Endothelial cell of umbilical vein (primary cell): ENCODE measurements around the gene SCARF1. TPM values are rescaled to one million over a fixed set of nuclear protein-coding genes. Genes with fewer than 3 reads are reported as not detected.

ENCODE experiments used
- BruUV-seq: library from RNA; stranded (reverse); fragments of 400-500 nt; replicated peaks from 2 replicates; lab custom pipeline; 2021; lab: Mats Ljungman, UMichigan
- CTCF ChIA-PET: fragments of 300-600, 350-600 bp; sonication (Branson Sonifier 250); formaldehyde crosslinking; loops from one replicate; lab custom pipeline; 2021; ENCODE audit warnings: antibody characterized with exemption, inconsistent platforms; lab: Charles Lee
- POLR2A ChIA-PET: fragments of 300-600, 350-600 bp; sonication (Branson Sonifier 250); formaldehyde crosslinking; loops from one replicate; lab custom pipeline; 2021; ENCODE audit warnings: antibody characterized with exemption, inconsistent platforms; lab: Charles Lee
- DNase-seq: peaks from one replicate; pipeline ENCODE4 v3.0.0-alpha.2; 2011; ENCODE audit warnings: low read depth, low spot score
- FAIRE-seq: peaks from 2 replicates; lab custom pipeline; 2011; peaks lifted over from hg19 to GRCh38; lab: Jason Lieb, UNC
- H2AFZ ChIP-seq: 2 replicates; pipeline ENCODE4 v1.6.0; 2012; ENCODE audit warnings: low read depth, low read length, control low read depth, inconsistent platforms
- H3K27ac ChIP-seq: 2 replicates; pipeline ENCODE4 v1.5.1; 2011; ENCODE audit warnings: low read depth, mild to moderate bottlenecking, control low read depth, low read length, moderate library complexity; ENCODE audit not compliant: insufficient read depth
- H3K27me3 ChIP-seq, 2 experiments: 2 replicates each; pipeline versions ENCODE4 v1.6.0 to v1.6.1; 2011; ENCODE audit warnings: low read length in 2 of 2, mixed read lengths in 1 of 2; ENCODE audit not compliant: control insufficient read depth in 2 of 2, insufficient read depth in 2 of 2
- H3K36me3 ChIP-seq, 2 experiments: 2 replicates in 1 of 2; 3 replicates in 1 of 2; pipeline ENCODE4 v1.5.1; 2011; ENCODE audit warnings: low read length in 2 of 2, mild to moderate bottlenecking in 1 of 2, moderate library complexity in 1 of 2; ENCODE audit not compliant: control insufficient read depth in 2 of 2, insufficient read depth in 2 of 2; ENCODE audit errors: extremely low read depth in 1 of 2
- H3K4me1 ChIP-seq: 3 replicates; pipeline ENCODE4 v1.5.1; 2011; ENCODE audit warnings: mild to moderate bottlenecking, low read length; ENCODE audit not compliant: control insufficient read depth, insufficient read depth; ENCODE audit errors: extremely low read depth
- H3K4me2 ChIP-seq: 2 replicates; pipeline ENCODE4 v1.6.1; 2011; ENCODE audit warnings: low read length, control low read depth, mixed read lengths; ENCODE audit not compliant: insufficient read depth
- H3K4me3 ChIP-seq, 3 experiments: fragments of 200-600 bp in 1 of 3; sonication (generic), shearing (Covaris generic) in 1 of 3; replicated peaks in 1 of 3; 2 replicates each; pipeline ENCODE4 v1.5.1; 2011 to 2016; ENCODE audit warnings: control low read depth in 3 of 3, low read length in 3 of 3, mild to moderate bottlenecking in 2 of 3, inconsistent platforms in 1 of 3, low read depth in 1 of 3, moderate library complexity in 1 of 3; ENCODE audit not compliant: insufficient read depth in 1 of 3
- H3K79me2 ChIP-seq: 2 replicates; pipeline ENCODE4 v1.6.0; 2012; ENCODE audit warnings: low read length, inconsistent platforms; ENCODE audit not compliant: control insufficient read depth, insufficient read depth
- H3K9ac ChIP-seq: replicated peaks from 2 replicates; pipeline ENCODE3; 2011; ENCODE audit warnings: low read length, control low read depth; ENCODE audit not compliant: insufficient read depth; ENCODE audit errors: extremely low read depth
- H3K9me1 ChIP-seq: replicated peaks from 3 replicates; pipeline ENCODE4 v1.6.0; 2011; ENCODE audit warnings: mild to moderate bottlenecking, low read length; ENCODE audit not compliant: control insufficient read depth, insufficient read depth; ENCODE audit errors: extremely low read depth
- H3K9me3 ChIP-seq: replicated peaks from 2 replicates; pipeline ENCODE4 v1.5.1; 2012; ENCODE audit warnings: low read length, inconsistent platforms; ENCODE audit not compliant: control insufficient read depth, insufficient read depth
- H4K20me1 ChIP-seq: replicated peaks from 2 replicates; pipeline ENCODE3; 2011; ENCODE audit warnings: mild to moderate bottlenecking, low read length; ENCODE audit not compliant: control insufficient read depth, insufficient read depth; ENCODE audit errors: extremely low read depth
- EZH2 ChIP-seq: IDR thresholded peaks from 2 replicates; pipeline ENCODE4 v1.6.1; 2012; ENCODE audit warnings: borderline replicate concordance, low read depth, mild to moderate bottlenecking, moderate library complexity, low read length, inconsistent platforms; ENCODE audit not compliant: severe bottlenecking
- FOS ChIP-seq: IDR thresholded peaks from 2 replicates; pipeline ENCODE4 v1.6.1; 2011; ENCODE audit warnings: mild to moderate bottlenecking, low read length, moderate library complexity, borderline replicate concordance; ENCODE audit not compliant: insufficient read depth
- GATA2 ChIP-seq: IDR thresholded peaks from 2 replicates; pipeline ENCODE4 v1.7.0; 2011; ENCODE audit warnings: low read depth, mild to moderate bottlenecking, moderate library complexity, mixed read lengths, low read length; ENCODE audit not compliant: insufficient read length, insufficient read depth
- JUN ChIP-seq: IDR thresholded peaks from 2 replicates; pipeline ENCODE4 v1.6.1; 2011; ENCODE audit warnings: borderline replicate concordance, low read depth; ENCODE audit not compliant: insufficient read length, insufficient read depth
- MYC ChIP-seq: IDR thresholded peaks from one replicate; pipeline ENCODE4 v1.6.1; 2011; ENCODE audit warnings: mild to moderate bottlenecking, low read depth, low read length
- POLR2A ChIP-seq: IDR thresholded peaks from 2 replicates; pipeline ENCODE4 v1.6.1; 2012; ENCODE audit warnings: low read depth, mild to moderate bottlenecking, control low read depth, low read length
- dilution Hi-C: fragments of 300-500 bp; cut with MboI; formaldehyde crosslinking; loops from one replicate; pipeline ENCODE4 v1.15.0; 2019; ENCODE audit warnings: low sequenced_read_pairs; ENCODE audit not compliant: extremely low pct_ligation_motif_present
- intact Hi-C: fragments of 100-400 bp; cut with micrococcal nuclease; formaldehyde crosslinking; loops from one replicate; pipeline ENCODE4 v1.10.0; 2022
- polyA plus RNA-seq, 4 experiments: library from polyadenylated mRNA; depleted of rRNA in 3 of 4; stranded (reverse) in 3 of 4; unstranded in 1 of 4; fragments of >200 nt; gene quantifications; 2 replicates each; pipeline versions ENCODE4 v1.2.1 to v1.2.3, GENCODE V29; 2011 to 2012; ENCODE audit warnings: missing spikeins in 1 of 4
- total RNA-seq: library from RNA; stranded (reverse); gene quantifications from 2 replicates; pipeline ENCODE4 v1.2.3, GENCODE V29; 2021
- TF ChIP-seq, protein P1 (sequence below), 2 donors: IDR thresholded peaks; 1 replicate in 1 of 2; 2 replicates in 1 of 2; pipeline ENCODE4 v1.5.1; 2011; ENCODE audit warnings: low read length in 2 of 2, mild to moderate bottlenecking in 2 of 2, moderate library complexity in 2 of 2, control low read depth in 1 of 2, inconsistent platforms in 1 of 2, low read depth in 1 of 2; ENCODE audit not compliant: insufficient read depth in 1 of 2; ENCODE audit errors: extremely low read depth in 1 of 2
- TF ChIP-seq, protein P2 (sequence below): IDR thresholded peaks from 2 replicates; pipeline ENCODE4 v1.6.1; 2011; ENCODE audit not compliant: insufficient read depth, insufficient read length

The SCARF1 gene
- total and polyA plus RNA-seq, 2 donors (not counting 3 experiments of a cell fraction or from before 2014, with no cell fraction given) = 52.8 to 93.7 TPM

DNA sequence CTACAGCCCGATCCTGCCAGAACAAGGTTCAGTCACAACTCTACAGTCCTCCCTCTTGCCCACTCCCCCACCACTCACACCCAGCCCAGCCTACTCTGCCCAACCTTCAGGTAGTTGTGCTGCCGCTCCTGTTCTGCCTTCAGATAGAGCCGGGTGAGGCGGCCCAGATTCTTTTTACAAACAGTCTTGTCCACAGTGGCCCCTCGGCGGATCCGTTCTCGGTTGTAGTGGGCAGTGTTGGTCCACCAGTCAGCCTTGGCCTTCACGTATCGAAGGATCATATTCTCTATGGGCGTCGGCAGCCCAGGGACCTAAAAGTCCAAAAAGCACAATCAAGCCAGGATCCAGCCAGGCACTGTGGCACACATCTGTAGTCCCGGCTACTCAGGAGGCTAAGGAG, 30.9 kb upstream of the SCARF1 start:
- H3K9me1 ChIP-seq = no peaks in the 10 kb centered on the region
- H3K79me2 ChIP-seq = peaks cover 11% of the 10 kb centered on the region
- DNase-seq (no peak), FAIRE-seq (no peak)
- H3K36me3 ChIP-seq = peaks cover 57 to 72% of the 10 kb centered on the region in 2 experiments
- TF ChIP-seq FOS = no peak
- no peak for TF ChIP-seq EZH2
- no peak for TF ChIP-seq MYC
- TF ChIP-seq, protein P1, sequence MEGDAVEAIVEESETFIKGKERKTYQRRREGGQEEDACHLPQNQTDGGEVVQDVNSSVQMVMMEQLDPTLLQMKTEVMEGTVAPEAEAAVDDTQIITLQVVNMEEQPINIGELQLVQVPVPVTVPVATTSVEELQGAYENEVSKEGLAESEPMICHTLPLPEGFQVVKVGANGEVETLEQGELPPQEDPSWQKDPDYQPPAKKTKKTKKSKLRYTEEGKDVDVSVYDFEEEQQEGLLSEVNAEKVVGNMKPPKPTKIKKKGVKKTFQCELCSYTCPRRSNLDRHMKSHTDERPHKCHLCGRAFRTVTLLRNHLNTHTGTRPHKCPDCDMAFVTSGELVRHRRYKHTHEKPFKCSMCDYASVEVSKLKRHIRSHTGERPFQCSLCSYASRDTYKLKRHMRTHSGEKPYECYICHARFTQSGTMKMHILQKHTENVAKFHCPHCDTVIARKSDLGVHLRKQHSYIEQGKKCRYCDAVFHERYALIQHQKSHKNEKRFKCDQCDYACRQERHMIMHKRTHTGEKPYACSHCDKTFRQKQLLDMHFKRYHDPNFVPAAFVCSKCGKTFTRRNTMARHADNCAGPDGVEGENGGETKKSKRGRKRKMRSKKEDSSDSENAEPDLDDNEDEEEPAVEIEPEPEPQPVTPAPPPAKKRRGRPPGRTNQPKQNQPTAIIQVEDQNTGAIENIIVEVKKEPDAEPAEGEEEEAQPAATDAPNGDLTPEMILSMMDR (IDR thresholded peaks at IDR 0.05; ENCODE audit: extremely low read depth in 1 of 2, insufficient read depth in 1 of 2, low read depth in 1 of 2, low read length in 2 of 2) = no peak
- TF ChIP-seq, protein P2, sequence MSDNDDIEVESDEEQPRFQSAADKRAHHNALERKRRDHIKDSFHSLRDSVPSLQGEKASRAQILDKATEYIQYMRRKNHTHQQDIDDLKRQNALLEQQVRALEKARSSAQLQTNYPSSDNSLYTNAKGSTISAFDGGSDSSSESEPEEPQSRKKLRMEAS = no peak
- TF ChIP-seq GATA2 = no peak
- TF ChIP-seq JUN = no peak
- no peak for TF ChIP-seq POLR2A
- dilution Hi-C loops = no loop called here
- no peak overlapping the region for H3K4me2 ChIP-seq
- ChIA-PET POLR2A (no interaction called here), CTCF (no interaction called here)
- peaks cover 3% of the 10 kb centered on the region for H4K20me1 ChIP-seq
- H3K27ac ChIP-seq = no peak overlapping the region
- no peak overlapping the region for H3K4me3 ChIP-seq
- no peaks in the 10 kb centered on the region for H3K9me3 ChIP-seq
- H3K4me1 ChIP-seq = no peaks in the 10 kb centered on the region
- intact Hi-C loops = no loop called here
- TSS peak; percentile 41 for BruUV-seq
- no peak overlapping the region for H2AFZ ChIP-seq
- H3K27me3 ChIP-seq = no peaks in the 10 kb centered on the region
- no peak overlapping the region for H3K9ac ChIP-seq
